ENCODE results near the gene ZNF619. TPM values are rescaled to one million over a fixed set of nuclear protein-coding genes. Genes with fewer than 3 reads are reported as not detected.
"Not testable (repeated sequence)": the region's sequence is repeated elsewhere in the genome, so short reads cannot be mapped to it uniquely, and the experiment has no call there.

The ZNF619 gene
- total RNA-seq, 6 experiments from 2014 or later: 2.0 to 5.2 (median 4.5) TPM

GRCh38 chr3:40461161-40461560, 15.8 kb upstream of the ZNF619 start:
- Histone ChIP-seq H3K36me3 (peaks cover 21 to 64% (median 39%) of the 10 kb centered on the region in 4 donors), H3K27me3 (no peaks in the 10 kb centered on the region), H3K4me1 (peaks cover 0 to 15% (median 6%) of the 10 kb centered on the region in 4 donors), H3K4me3 (no peak overlapping the region), H3K9me3 (no peaks in the 10 kb centered on the region), H3K27ac (no peak overlapping the region)
- DNase-seq: no peak
- intact Hi-C loops (cut with DNase I): no loop called here
- 78% methylated on average over 3 of the region's 3 CpGs for WGBS (ENCODE audit: insufficient coverage, low coverage, low lambda C conversion rate, missing lambda C conversion rate)
- ATAC-seq: no peak
- TF ChIP-seq POLR2A (IDR thresholded peaks at IDR 0.05) (no peak), CTCF (IDR thresholded peaks at IDR 0.05) (no peak)

- H3K9me3 ChIP-seq; H3K4me3 ChIP-seq; ATAC-seq; DNase-seq; H3K27me3 ChIP-seq; intact Hi-C loops (cut with DNase I); H3K27ac ChIP-seq: not testable (repeated sequence)
- WGBS (ENCODE audit: insufficient coverage, low coverage, low lambda C conversion rate, missing lambda C conversion rate): 92% methylated on average over 6 of the region's 7 CpGs
- H3K36me3 ChIP-seq: peaks cover 21 to 64% (median 39%) of the 10 kb centered on the region in 4 donors
- H3K4me1 ChIP-seq: peaks cover 0 to 14% (median 6%) of the 10 kb centered on the region in 4 donors
These were observed 14.1 kb upstream of the ZNF619 start for GRCh38 chr3:40462838-40463237.

- Histone ChIP-seq H3K9me3 (no peaks in the 10 kb centered on the region), H3K4me3 (no peak overlapping the region), H3K4me1 (peaks cover 0 to 7% (median 3%) of the 10 kb centered on the region in 4 donors), H3K27me3 (no peaks in the 10 kb centered on the region), H3K27ac (no peak overlapping the region), H3K36me3 (peaks cover 21 to 61% (median 37%) of the 10 kb centered on the region in 4 donors)
- no peak for TF ChIP-seq CTCF (IDR thresholded peaks at IDR 0.05)
- TF ChIP-seq POLR2A (IDR thresholded peaks at IDR 0.05): no peak
- intact Hi-C loops (cut with DNase I): no loop called here
- WGBS (ENCODE audit: insufficient coverage, low coverage, low lambda C conversion rate, missing lambda C conversion rate): 95% methylated on average over 2 of the region's 2 CpGs
- ATAC-seq (no peak), DNase-seq (no peak)
These were observed 13.3 kb upstream of the ZNF619 start for GRCh38 chr3:40463579-40463978.

GRCh38 chr3:40464339-40465110, 12.4 kb upstream of the ZNF619 start:
- Histone ChIP-seq H3K4me3 (no peak overlapping the region), H3K4me1 (peaks cover 0 to 3% (median 0%) of the 10 kb centered on the region in 4 donors), H3K9me3 (no peaks in the 10 kb centered on the region), H3K36me3 (peaks cover 12 to 51% (median 32%) of the 10 kb centered on the region in 4 donors), H3K27ac (no peak overlapping the region), H3K27me3 (no peaks in the 10 kb centered on the region)
- WGBS (ENCODE audit: insufficient coverage, low coverage, low lambda C conversion rate, missing lambda C conversion rate): 72% methylated on average over 8 of the region's 9 CpGs
- ATAC-seq: no peak
- TF ChIP-seq POLR2A (IDR thresholded peaks at IDR 0.05) (no peak), CTCF (IDR thresholded peaks at IDR 0.05) (no peak)
- intact Hi-C loops (cut with DNase I): no loop called here
- DNase-seq: no peak

GRCh38 chr3:40465111-40465407, 11.9 kb upstream of the ZNF619 start:
- Histone ChIP-seq H3K9me3 (no peaks in the 10 kb centered on the region), H3K36me3 (peaks cover 12 to 46% (median 32%) of the 10 kb centered on the region in 4 donors), H3K27ac (no peak overlapping the region), H3K4me1 (peaks cover 0 to 3% (median 0%) of the 10 kb centered on the region in 4 donors), H3K4me3 (no peak overlapping the region), H3K27me3 (no peaks in the 10 kb centered on the region)
- TF ChIP-seq CTCF (IDR thresholded peaks at IDR 0.05): no peak
- TF ChIP-seq POLR2A (IDR thresholded peaks at IDR 0.05): no peak
- WGBS (ENCODE audit: insufficient coverage, low coverage, low lambda C conversion rate, missing lambda C conversion rate): 77% methylated on average over 4 of the region's 4 CpGs
- DNase-seq (no peak), ATAC-seq (no peak)
- intact Hi-C loops (cut with DNase I): no loop called here
